HG03108 (cell line): Measurements from ENCODE around the gene EFEMP2.

ENCODE experiments used
- ATAC-seq: cut with Tn5 transposase; IDR thresholded peaks from one replicate; pipeline ENCODE4 v1.9.1; 2021; ENCODE audit warnings: moderate library complexity; ENCODE audit not compliant: unreplicated experiment

The EFEMP2 gene

GRCh38 chr11:65885231-65885630 is 12.6 kb upstream of the EFEMP2 start:
- no peak for ATAC-seq

- no peak for ATAC-seq
Measured at GRCh38 chr11:65884716-65885092, 12.1 kb upstream of the EFEMP2 start.

GRCh38 chr11:65883786-65884715 is 11.5 kb upstream of the EFEMP2 start:
- no peak for ATAC-seq

GRCh38 chr11:65883058-65883761 is 10.6 kb upstream of the EFEMP2 start:
- ATAC-seq = no peak

GRCh38 chr11:65882120-65883057 is 9.8 kb upstream of the EFEMP2 start:
- no peak for ATAC-seq

GRCh38 chr11:65880844-65881421 is 8.3 kb upstream of the EFEMP2 start:
- ATAC-seq = no peak

- no peak for ATAC-seq
Measured at GRCh38 chr11:65880027-65880426, 7.4 kb upstream of the EFEMP2 start.

- ATAC-seq = no peak
Measured at GRCh38 chr11:65879617-65880016, 7.0 kb upstream of the EFEMP2 start, which contains the start of gene CTSW. CTSW (plus strand) TSS chr11:65879837; CDS start chr11:65879855, 18 bp downstream.

- ATAC-seq = peak; percentile 68
Measured at GRCh38 chr11:65873318-65874156, 937 bp upstream of the EFEMP2 start.

GRCh38 chr11:65871811-65872548 is 620 bp downstream of the EFEMP2 start:
- ATAC-seq = no peak

GRCh38 chr11:65870706-65871681 is 1.6 kb downstream of the EFEMP2 start:
- ATAC-seq = no peak

GRCh38 chr11:65870307-65870658 is 2.3 kb downstream of the EFEMP2 start:
- ATAC-seq = no peak

- no peak for ATAC-seq
Measured at GRCh38 chr11:65869643-65870306, 2.8 kb downstream of the EFEMP2 start.

GRCh38 chr11:65868907-65869306 is 3.7 kb downstream of the EFEMP2 start:
- ATAC-seq = no peak

- no peak for ATAC-seq
Measured at GRCh38 chr11:65868076-65868667, 4.4 kb downstream of the EFEMP2 start.

- ATAC-seq = no peak
Measured at GRCh38 chr11:65867284-65868071, 5.1 kb downstream of the EFEMP2 start.
